ENCODE measurements around the gene SCN5A. TPM values are rescaled to one million over a fixed set of nuclear protein-coding genes. Genes with fewer than 3 reads are reported as not detected.

SCN5A gene
- total RNA-seq, 1 donor from 2014 or later: 3.3 TPM

DNA sequence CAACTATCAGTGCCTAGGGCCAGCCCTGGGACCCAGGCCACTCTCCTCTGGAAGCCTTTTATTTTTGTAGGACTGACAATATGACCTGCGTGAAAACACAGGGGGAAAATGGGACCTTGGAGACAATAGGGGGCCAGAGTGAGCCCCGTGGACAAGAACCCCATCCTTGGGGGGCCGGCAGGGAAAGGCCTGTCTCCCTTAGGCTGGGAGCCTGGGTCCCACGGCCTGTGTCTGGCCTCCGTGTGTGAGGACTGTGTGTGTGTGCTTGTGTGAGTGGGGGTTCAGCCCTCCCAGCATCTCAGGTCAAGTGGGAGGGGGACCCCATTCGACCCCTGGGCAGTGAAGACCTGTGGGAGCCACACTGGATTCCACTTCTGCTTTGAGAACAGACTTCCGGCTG is 100.0 kb downstream of the SCN5A start:
- Histone ChIP-seq H3K4me2 (ENCODE audit: low read length) (no peak overlapping the region), H3K9me3 (ENCODE audit: insufficient read depth, low read depth, low read length) (no peaks in the 10 kb centered on the region), H2AFZ (ENCODE audit: low read depth, low read length) (no peak overlapping the region), H4K20me1 (ENCODE audit: insufficient read depth, low read length) (no peaks in the 10 kb centered on the region), H3K4me3 (ENCODE audit: insufficient read depth, low read depth, low read length) (no peak overlapping the region), H3K9ac (ENCODE audit: low read length) (no peak overlapping the region), H3K36me3 (ENCODE audit: insufficient read depth, low read length) (no peaks in the 10 kb centered on the region), H3K27me3 (ENCODE audit: insufficient read depth, low read length) (no peaks in the 10 kb centered on the region), H3K4me1 (ENCODE audit: insufficient read depth, low read length) (no peaks in the 10 kb centered on the region), H3K79me2 (ENCODE audit: insufficient read depth, low read length) (no peaks in the 10 kb centered on the region), H3K27ac (ENCODE audit: low read depth, low read length) (no peak overlapping the region)
- peaks cover 3% of the 10 kb centered on the region for H3K36me3 Mint-ChIP-seq (ENCODE audit: low read depth, unreplicated experiment)
- H3K4me1 Mint-ChIP-seq (ENCODE audit: low read depth, unreplicated experiment): peaks cover 11% of the 10 kb centered on the region
- peaks cover 17% of the 10 kb centered on the region for H3K27me3 Mint-ChIP-seq (ENCODE audit: low read depth, unreplicated experiment)
- DNase-seq (ENCODE audit: low read depth) (no peak), FAIRE-seq (no peak)
- H3K27ac Mint-ChIP-seq (ENCODE audit: unreplicated experiment): no peak overlapping the region
- no peak overlapping the region for H3K4me3 Mint-ChIP-seq (ENCODE audit: unreplicated experiment)
- peaks cover 1% of the 10 kb centered on the region for H3K9me3 Mint-ChIP-seq (ENCODE audit: unreplicated experiment)
- TF ChIP-seq EZH2 (IDR thresholded peaks at IDR 0.05; ENCODE audit: insufficient read depth, low read length): no peak
- TF ChIP-seq, protein P1, sequence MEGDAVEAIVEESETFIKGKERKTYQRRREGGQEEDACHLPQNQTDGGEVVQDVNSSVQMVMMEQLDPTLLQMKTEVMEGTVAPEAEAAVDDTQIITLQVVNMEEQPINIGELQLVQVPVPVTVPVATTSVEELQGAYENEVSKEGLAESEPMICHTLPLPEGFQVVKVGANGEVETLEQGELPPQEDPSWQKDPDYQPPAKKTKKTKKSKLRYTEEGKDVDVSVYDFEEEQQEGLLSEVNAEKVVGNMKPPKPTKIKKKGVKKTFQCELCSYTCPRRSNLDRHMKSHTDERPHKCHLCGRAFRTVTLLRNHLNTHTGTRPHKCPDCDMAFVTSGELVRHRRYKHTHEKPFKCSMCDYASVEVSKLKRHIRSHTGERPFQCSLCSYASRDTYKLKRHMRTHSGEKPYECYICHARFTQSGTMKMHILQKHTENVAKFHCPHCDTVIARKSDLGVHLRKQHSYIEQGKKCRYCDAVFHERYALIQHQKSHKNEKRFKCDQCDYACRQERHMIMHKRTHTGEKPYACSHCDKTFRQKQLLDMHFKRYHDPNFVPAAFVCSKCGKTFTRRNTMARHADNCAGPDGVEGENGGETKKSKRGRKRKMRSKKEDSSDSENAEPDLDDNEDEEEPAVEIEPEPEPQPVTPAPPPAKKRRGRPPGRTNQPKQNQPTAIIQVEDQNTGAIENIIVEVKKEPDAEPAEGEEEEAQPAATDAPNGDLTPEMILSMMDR (IDR thresholded peaks at IDR 0.05; ENCODE audit: insufficient read depth, low read depth, low read length): no peak

DNA sequence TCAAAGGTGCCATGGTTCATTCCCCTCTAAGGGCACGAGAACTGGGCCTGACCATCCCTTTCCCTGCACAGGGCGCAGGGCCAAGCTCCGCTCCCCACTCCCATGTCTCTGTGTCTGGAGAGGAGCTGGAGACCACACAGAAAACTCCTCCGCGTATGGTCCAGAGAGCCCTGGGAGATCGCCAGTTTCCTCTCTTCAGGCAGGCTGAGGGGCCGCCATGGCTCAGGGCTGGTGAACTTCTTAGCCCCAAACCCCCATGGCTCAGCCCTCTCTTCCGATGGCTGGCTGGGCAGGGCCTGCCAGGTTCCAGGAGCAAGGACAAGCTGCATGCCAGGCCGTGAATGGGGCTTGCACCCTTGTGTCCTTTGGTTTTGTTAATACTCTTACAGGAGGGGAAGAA is 100.4 kb downstream of the SCN5A start:
- Histone ChIP-seq H2AFZ (ENCODE audit: low read depth, low read length) (no peak overlapping the region), H3K79me2 (ENCODE audit: insufficient read depth, low read length) (no peaks in the 10 kb centered on the region), H4K20me1 (ENCODE audit: insufficient read depth, low read length) (no peaks in the 10 kb centered on the region), H3K27ac (ENCODE audit: low read depth, low read length) (no peak overlapping the region), H3K9me3 (ENCODE audit: insufficient read depth, low read depth, low read length) (no peaks in the 10 kb centered on the region), H3K4me2 (ENCODE audit: low read length) (no peak overlapping the region), H3K36me3 (ENCODE audit: insufficient read depth, low read length) (no peaks in the 10 kb centered on the region), H3K4me3 (ENCODE audit: insufficient read depth, low read depth, low read length) (no peak overlapping the region), H3K9ac (ENCODE audit: low read length) (no peak overlapping the region), H3K27me3 (ENCODE audit: insufficient read depth, low read length) (no peaks in the 10 kb centered on the region), H3K4me1 (ENCODE audit: insufficient read depth, low read length) (no peaks in the 10 kb centered on the region)
- Mint-ChIP-seq H3K36me3 (ENCODE audit: low read depth, unreplicated experiment) (peaks cover 3% of the 10 kb centered on the region), H3K4me3 (ENCODE audit: unreplicated experiment) (no peak overlapping the region), H3K27ac (ENCODE audit: unreplicated experiment) (no peak overlapping the region), H3K27me3 (ENCODE audit: low read depth, unreplicated experiment) (peaks cover 17% of the 10 kb centered on the region), H3K4me1 (ENCODE audit: low read depth, unreplicated experiment) (peaks cover 11% of the 10 kb centered on the region), H3K9me3 (ENCODE audit: unreplicated experiment) (no peaks in the 10 kb centered on the region)
- no peak for DNase-seq (ENCODE audit: low read depth)
- no peak for FAIRE-seq
- TF ChIP-seq, protein P1 (IDR thresholded peaks at IDR 0.05; ENCODE audit: insufficient read depth, low read depth, low read length): no peak
- TF ChIP-seq EZH2 (IDR thresholded peaks at IDR 0.05; ENCODE audit: insufficient read depth, low read length): no peak

DNA sequence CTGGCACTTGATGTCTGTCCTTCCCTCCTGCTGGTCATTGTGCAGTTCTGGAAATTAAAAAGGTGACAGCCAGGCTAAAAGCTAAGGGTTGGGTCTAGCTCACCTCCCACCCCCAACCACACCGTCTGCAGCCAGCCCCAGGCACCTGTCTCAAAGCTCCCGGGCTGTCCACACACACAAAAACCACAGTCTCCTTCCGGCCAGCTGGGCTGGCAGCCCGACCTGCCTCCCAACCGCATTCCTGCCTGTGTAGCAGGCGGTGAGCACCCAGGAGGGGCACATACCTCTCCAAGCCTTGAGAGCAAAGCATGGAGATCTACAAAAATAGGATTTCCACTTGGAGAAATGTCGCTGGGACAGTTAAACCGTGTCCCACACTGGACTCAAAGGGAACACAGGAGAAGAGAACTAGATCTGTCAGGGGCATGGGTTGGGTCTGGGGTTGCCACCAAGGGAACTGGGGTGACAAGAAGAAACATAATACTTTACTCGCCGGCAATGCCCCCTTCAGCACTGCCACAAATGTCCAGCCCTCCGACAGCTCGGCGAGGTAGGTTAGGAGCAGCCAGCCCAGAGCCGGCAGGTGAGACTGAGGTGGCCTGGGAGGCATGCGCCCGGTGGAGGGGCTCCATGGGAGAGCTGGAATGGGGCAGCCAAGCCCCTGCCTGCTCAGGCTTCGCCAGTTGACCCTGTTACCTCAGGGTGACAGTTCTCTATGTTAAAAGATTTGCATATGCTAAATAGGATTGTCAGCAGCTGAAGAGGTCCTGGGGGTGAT is 101.1 kb downstream of the SCN5A start:
- peaks cover 17% of the 10 kb centered on the region for H3K27me3 Mint-ChIP-seq (ENCODE audit: low read depth, unreplicated experiment)
- DNase-seq (ENCODE audit: low read depth) (peak; percentile 18), FAIRE-seq (no peak)
- Histone ChIP-seq H3K27ac (ENCODE audit: low read depth, low read length) (no peak overlapping the region), H3K9me3 (ENCODE audit: insufficient read depth, low read depth, low read length) (no peaks in the 10 kb centered on the region), H3K36me3 (ENCODE audit: insufficient read depth, low read length) (no peaks in the 10 kb centered on the region), H2AFZ (ENCODE audit: low read depth, low read length) (no peak overlapping the region), H4K20me1 (ENCODE audit: insufficient read depth, low read length) (no peaks in the 10 kb centered on the region), H3K4me3 (ENCODE audit: insufficient read depth, low read depth, low read length) (no peak overlapping the region), H3K4me2 (ENCODE audit: low read length) (no peak overlapping the region), H3K79me2 (ENCODE audit: insufficient read depth, low read length) (no peaks in the 10 kb centered on the region), H3K27me3 (ENCODE audit: insufficient read depth, low read length) (no peaks in the 10 kb centered on the region), H3K9ac (ENCODE audit: low read length) (no peak overlapping the region), H3K4me1 (ENCODE audit: insufficient read depth, low read length) (no peaks in the 10 kb centered on the region)
- H3K4me3 Mint-ChIP-seq (ENCODE audit: unreplicated experiment): no peak overlapping the region
- peaks cover 11% of the 10 kb centered on the region for H3K4me1 Mint-ChIP-seq (ENCODE audit: low read depth, unreplicated experiment)
- H3K9me3 Mint-ChIP-seq (ENCODE audit: unreplicated experiment): no peaks in the 10 kb centered on the region
- H3K27ac Mint-ChIP-seq (ENCODE audit: unreplicated experiment): peak overlapping the region; percentile 50
- TF ChIP-seq, protein P1 (IDR thresholded peaks at IDR 0.05; ENCODE audit: insufficient read depth, low read depth, low read length): no peak
- no peak for TF ChIP-seq EZH2 (IDR thresholded peaks at IDR 0.05; ENCODE audit: insufficient read depth, low read length)
- H3K36me3 Mint-ChIP-seq (ENCODE audit: low read depth, unreplicated experiment): peaks cover 3% of the 10 kb centered on the region
